ENCODE results near the gene SERPINA3.

DNA sequence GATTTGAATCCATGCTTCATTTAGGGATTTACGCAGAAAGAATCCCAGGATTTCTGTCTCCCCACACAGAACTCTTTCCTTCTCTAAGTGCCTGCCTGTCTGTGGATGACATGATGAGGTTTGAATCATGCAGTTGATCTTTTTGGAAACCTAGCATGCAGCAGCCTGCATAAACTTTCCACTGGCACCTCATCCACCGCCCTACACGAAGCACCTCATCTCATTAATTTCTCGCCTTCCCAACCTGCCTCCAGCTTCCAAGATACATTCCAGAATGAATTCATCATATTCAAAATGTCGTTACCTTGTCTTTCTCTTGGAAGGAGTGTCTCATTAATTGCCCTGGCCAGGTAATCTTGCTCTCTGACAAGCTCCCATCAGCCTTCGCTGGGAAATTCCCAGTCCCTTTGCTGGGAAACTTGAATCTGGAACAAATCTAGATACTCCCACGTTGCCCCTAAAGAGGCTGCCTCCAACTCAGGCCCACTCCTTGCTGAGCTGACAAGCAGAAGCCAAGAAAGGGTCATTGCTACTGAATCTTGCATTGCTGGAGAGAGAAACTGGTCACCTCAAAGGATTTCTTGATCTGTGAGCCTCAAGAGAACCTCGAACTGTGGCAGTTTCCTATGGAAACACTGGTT lies 48.2 kb downstream of the SERPINA3 start:
- TF ChIP-seq, protein P1, sequence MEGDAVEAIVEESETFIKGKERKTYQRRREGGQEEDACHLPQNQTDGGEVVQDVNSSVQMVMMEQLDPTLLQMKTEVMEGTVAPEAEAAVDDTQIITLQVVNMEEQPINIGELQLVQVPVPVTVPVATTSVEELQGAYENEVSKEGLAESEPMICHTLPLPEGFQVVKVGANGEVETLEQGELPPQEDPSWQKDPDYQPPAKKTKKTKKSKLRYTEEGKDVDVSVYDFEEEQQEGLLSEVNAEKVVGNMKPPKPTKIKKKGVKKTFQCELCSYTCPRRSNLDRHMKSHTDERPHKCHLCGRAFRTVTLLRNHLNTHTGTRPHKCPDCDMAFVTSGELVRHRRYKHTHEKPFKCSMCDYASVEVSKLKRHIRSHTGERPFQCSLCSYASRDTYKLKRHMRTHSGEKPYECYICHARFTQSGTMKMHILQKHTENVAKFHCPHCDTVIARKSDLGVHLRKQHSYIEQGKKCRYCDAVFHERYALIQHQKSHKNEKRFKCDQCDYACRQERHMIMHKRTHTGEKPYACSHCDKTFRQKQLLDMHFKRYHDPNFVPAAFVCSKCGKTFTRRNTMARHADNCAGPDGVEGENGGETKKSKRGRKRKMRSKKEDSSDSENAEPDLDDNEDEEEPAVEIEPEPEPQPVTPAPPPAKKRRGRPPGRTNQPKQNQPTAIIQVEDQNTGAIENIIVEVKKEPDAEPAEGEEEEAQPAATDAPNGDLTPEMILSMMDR (IDR thresholded peaks at IDR 0.05; ENCODE audit: low read depth, low read length), result no peak
- TF ChIP-seq EZH2phosphoT487 (IDR thresholded peaks at IDR 0.05; ENCODE audit: low read depth), result no peak

All from OCI-LY3 (cell line).